ENCODE results near the gene LRRK2. TPM values are rescaled to one million over a fixed set of nuclear protein-coding genes. Genes with fewer than 3 reads are reported as not detected.

The LRRK2 gene
- total RNA-seq, 1 donor from 2014 or later = 14.3 TPM

DNA sequence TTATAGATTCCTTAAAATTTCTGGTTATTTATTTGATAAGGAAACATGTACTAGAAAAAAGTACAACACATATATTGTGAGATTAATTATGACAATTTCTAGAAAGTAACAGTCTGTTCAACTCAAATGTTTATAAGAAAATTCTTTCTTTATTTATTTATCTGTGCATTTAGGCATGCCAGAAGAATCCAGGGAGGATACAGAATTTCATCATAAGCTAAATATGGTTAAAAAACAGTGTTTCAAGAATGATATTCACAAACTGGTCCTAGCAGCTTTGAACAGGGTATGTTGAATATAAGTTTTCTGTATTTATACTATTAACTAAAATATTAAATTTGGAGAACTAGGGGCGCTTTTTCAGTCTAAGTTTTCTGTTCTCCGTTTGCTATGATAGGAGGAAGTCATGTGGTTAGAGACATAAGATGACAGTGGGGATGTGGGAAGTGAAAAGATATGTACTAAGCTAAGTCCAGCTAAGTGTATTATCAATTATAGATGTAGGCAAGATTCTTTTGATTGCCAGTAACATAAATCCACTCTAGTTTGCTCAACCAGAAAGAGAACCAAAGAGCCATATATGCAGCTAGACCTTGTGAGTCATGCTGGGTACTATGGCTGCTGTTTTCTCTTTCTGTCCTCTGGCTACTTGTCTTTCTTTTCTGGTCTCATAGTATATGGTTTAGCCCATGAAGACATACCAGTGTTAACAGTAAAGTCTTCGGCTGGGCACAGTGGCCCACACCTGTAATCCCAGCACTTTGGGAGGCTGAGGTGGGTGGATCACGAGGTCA is 39.0 kb downstream of the LRRK2 start:
- peaks cover 17 to 19% of the 10 kb centered on the region in 2 donors for H3K36me3 ChIP-seq
- intact Hi-C loops (cut with DNase I) = no loop called here
- no peak overlapping the region for H3K27ac ChIP-seq
- no peak for DNase-seq (ENCODE audit: low spot score in 2 of 2)
- no peaks in the 10 kb centered on the region for H3K9me3 ChIP-seq
- no peak overlapping the region for H3K4me3 ChIP-seq
- H3K27me3 ChIP-seq = no peaks in the 10 kb centered on the region
- H3K4me1 ChIP-seq = no peaks in the 10 kb centered on the region
- TF ChIP-seq, protein P1, sequence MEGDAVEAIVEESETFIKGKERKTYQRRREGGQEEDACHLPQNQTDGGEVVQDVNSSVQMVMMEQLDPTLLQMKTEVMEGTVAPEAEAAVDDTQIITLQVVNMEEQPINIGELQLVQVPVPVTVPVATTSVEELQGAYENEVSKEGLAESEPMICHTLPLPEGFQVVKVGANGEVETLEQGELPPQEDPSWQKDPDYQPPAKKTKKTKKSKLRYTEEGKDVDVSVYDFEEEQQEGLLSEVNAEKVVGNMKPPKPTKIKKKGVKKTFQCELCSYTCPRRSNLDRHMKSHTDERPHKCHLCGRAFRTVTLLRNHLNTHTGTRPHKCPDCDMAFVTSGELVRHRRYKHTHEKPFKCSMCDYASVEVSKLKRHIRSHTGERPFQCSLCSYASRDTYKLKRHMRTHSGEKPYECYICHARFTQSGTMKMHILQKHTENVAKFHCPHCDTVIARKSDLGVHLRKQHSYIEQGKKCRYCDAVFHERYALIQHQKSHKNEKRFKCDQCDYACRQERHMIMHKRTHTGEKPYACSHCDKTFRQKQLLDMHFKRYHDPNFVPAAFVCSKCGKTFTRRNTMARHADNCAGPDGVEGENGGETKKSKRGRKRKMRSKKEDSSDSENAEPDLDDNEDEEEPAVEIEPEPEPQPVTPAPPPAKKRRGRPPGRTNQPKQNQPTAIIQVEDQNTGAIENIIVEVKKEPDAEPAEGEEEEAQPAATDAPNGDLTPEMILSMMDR (IDR thresholded peaks at IDR 0.05) = no peak

DNA sequence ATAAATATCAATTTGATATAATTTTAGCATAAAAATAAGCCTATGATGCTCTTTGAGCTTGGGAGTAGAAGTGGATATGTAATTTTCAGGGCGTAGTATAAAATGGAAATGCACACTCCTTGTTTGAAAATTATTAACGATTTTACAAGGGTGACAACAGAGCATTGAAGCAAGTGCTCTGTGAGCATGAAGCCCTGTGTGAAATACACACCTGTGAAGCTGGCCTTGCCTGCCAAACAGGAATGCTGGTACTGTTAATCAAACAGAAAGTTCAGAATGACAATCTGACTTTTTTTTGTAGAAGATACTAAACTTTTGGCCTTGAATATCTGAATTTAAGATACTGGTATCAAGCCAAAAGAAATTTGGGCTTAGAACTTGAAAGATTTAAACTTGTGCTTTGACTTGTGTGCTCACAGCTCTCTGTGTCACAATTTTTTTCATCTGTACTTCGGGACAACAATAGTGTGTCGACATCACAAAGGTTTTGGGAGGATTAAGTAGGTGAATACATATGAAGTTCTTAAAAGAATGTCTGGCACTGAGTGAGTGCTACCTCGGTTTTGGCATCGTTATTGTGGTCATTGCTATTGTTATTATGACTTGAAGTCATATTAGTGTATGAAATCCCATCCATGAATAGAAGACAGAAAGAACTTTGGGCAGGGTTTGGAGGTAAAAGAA is 47.3 kb downstream of the LRRK2 start:
- intact Hi-C loops (cut with DNase I) = no loop called here
- Histone ChIP-seq H3K27ac (no peak overlapping the region), H3K36me3 (peaks cover 9 to 15% of the 10 kb centered on the region in 2 donors), H3K9me3 (no peaks in the 10 kb centered on the region), H3K4me3 (no peak overlapping the region), H3K4me1 (no peaks in the 10 kb centered on the region), H3K27me3 (no peaks in the 10 kb centered on the region)
- TF ChIP-seq, protein P1 (IDR thresholded peaks at IDR 0.05) = no peak
- no peak for DNase-seq (ENCODE audit: low spot score in 2 of 2)

DNA sequence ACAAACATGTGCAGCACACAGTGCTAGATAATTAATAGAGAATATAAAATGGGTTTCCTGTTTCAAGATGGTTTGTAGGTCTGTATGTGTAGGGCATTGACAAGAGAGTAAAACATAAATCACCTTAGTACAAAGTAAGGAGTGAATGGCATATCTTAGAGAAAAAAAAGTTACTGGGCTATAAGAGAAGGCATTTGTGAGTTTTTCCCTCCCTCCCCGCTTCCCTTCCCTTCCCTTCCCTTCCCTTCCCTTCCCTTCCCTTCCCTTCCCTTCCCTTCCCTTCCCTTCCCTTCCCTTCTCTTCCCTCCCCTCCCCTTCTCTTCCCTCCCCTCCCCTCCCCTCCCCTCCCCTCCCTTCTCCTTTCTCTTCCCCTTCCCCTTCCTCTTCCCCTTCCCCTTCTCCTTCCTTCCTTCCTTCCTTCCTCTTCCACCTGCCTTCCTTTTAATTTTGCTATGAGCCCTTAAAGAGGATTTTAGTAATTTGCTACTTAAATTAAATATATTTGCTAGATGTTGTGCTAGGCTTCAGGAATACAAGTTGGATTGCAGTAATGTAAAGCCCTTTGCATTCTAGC is 57.1 kb downstream of the LRRK2 start:
- Histone ChIP-seq H3K4me3 (no peak overlapping the region), H3K27me3 (no peaks in the 10 kb centered on the region), H3K27ac (no peak overlapping the region), H3K9me3 (no peaks in the 10 kb centered on the region), H3K36me3 (peaks cover 5 to 37% of the 10 kb centered on the region in 2 donors), H3K4me1 (no peaks in the 10 kb centered on the region)
- no peak for DNase-seq (ENCODE audit: low spot score in 2 of 2)
- TF ChIP-seq, protein P1 (IDR thresholded peaks at IDR 0.05) = no peak
- intact Hi-C loops (cut with DNase I) = no loop called here

DNA sequence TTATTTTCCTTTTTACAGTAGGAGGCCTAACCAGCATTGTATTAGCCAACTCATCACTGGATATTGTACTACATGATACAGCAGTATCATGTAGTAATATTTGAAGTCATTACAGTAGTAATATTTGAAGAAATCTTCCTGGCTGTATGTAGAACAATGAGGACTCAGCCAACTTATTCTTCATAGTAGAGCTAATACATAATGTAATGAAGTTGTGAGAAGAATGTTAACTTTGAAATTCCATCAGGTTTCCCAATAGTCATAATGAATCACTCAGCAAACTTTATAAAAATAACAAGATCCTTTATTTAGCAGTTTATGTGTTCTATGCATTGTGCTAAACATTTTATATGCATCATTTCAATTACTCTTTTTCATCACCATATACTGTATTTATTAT is 61.8 kb downstream of the LRRK2 start:
- Histone ChIP-seq H3K9me3 (peaks cover 4 to 26% of the 10 kb centered on the region in 2 donors), H3K27me3 (no peaks in the 10 kb centered on the region), H3K4me3 (no peak overlapping the region), H3K27ac (no peak overlapping the region), H3K4me1 (no peaks in the 10 kb centered on the region), H3K36me3 (peaks cover 8 to 26% of the 10 kb centered on the region in 2 donors)
- TF ChIP-seq, protein P1 (IDR thresholded peaks at IDR 0.05) = no peak
- intact Hi-C loops (cut with DNase I) = no loop called here
- no peak for DNase-seq (ENCODE audit: low spot score in 2 of 2)

DNA sequence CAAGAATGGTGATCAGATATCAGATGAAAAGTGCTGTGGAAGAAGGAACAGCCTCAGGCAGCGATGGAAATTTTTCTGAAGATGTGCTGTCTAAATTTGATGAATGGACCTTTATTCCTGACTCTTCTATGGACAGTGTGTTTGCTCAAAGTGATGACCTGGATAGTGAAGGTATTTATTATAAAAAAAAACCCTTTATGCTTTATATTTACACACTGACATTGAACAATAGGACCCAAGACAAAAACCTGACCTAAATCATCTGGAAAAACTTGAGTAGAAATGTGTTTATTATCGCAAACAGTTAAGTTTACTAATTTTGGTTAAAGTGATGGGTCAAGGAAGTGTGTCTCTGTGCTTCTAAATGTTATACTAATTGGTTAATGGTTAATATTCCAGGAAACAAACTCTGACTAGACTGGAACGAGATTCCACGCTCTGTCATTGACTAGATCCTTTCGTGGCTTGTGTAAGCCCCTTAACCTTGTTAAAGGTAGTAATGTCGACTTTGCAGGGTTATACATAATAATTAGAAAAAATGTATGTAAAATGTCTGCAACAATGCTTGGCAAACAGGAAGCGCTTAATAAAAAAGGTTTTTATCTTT is 62.7 kb downstream of the LRRK2 start:
- TF ChIP-seq, protein P1 (IDR thresholded peaks at IDR 0.05) = no peak

More for the DNA sequence above, 62.7 kb downstream of the LRRK2 start:
- peaks cover 4 to 26% of the 10 kb centered on the region in 2 donors for H3K9me3 ChIP-seq
- intact Hi-C loops (cut with DNase I) = no loop called here
- peaks cover 8 to 26% of the 10 kb centered on the region in 2 donors for H3K36me3 ChIP-seq
- H3K27me3 ChIP-seq = no peaks in the 10 kb centered on the region
- no peaks in the 10 kb centered on the region for H3K4me1 ChIP-seq
- no peak overlapping the region for H3K4me3 ChIP-seq
- no peak overlapping the region for H3K27ac ChIP-seq
- DNase-seq (ENCODE audit: low spot score in 2 of 2) = no peak
